ENCODE data around the gene CAND1. TPM values are rescaled to one million over a fixed set of nuclear protein-coding genes. Genes with fewer than 3 reads are reported as not detected.

Gene CAND1
- total and polyA plus RNA-seq, 8 donors, result 9.6 to 73.8 (median 43.3) TPM

GRCh38 chr12:67362526-67362925 is 93.4 kb downstream of the CAND1 start:
- H3K4me3 ChIP-seq, result no peak overlapping the region
- no peaks in the 10 kb centered on the region for H3K4me1 ChIP-seq
- H3K27me3 ChIP-seq, result no peaks in the 10 kb centered on the region
- FAIRE-seq (no peak), ATAC-seq (no peak), DNase-seq (no peak)
- H3K9me3 ChIP-seq, result no peaks in the 10 kb centered on the region
- WGBS, 2 donors, result 70 to 79% methylated on average over 6 of the region's 6 CpGs
- intact Hi-C loops (cut with DNase I), result no loop called here
- H3K27ac ChIP-seq, result no peak overlapping the region
- H3K36me3 ChIP-seq, result no peaks in the 10 kb centered on the region
- TF ChIP-seq CTCF (IDR thresholded peaks at IDR 0.05), result no peak

- no peak overlapping the region for H3K27ac ChIP-seq
- no peaks in the 10 kb centered on the region for H3K4me1 ChIP-seq
- H3K4me3 ChIP-seq, result no peak overlapping the region
- H3K9me3 ChIP-seq, result no peaks in the 10 kb centered on the region
- no peaks in the 10 kb centered on the region for H3K36me3 ChIP-seq
- H3K27me3 ChIP-seq, result no peaks in the 10 kb centered on the region
- DNase-seq (no peak), FAIRE-seq (no peak), ATAC-seq (no peak)
- intact Hi-C loops (cut with DNase I), result no loop called here
- no peak for TF ChIP-seq CTCF (IDR thresholded peaks at IDR 0.05)
Observed at GRCh38 chr12:67364228-67364627, 95.1 kb downstream of the CAND1 start.

GRCh38 chr12:67365131-67365530 is 96.0 kb downstream of the CAND1 start:
- no peak for FAIRE-seq
- Histone ChIP-seq H3K27ac (no peak overlapping the region), H3K27me3 (no peaks in the 10 kb centered on the region), H3K36me3 (no peaks in the 10 kb centered on the region), H3K4me3 (no peak overlapping the region), H3K4me1 (no peaks in the 10 kb centered on the region), H3K9me3 (no peaks in the 10 kb centered on the region)
- DNase-seq, result no peak
- intact Hi-C loops (cut with DNase I), result no loop called here
- TF ChIP-seq CTCF (IDR thresholded peaks at IDR 0.05), result no peak
- ATAC-seq, result no peak

- intact Hi-C loops (cut with DNase I), result no loop called here
- no peaks in the 10 kb centered on the region for H3K9me3 ChIP-seq
- no peak for TF ChIP-seq CTCF (IDR thresholded peaks at IDR 0.05)
- H3K36me3 ChIP-seq, result no peaks in the 10 kb centered on the region
- ATAC-seq, result no peak
- WGBS, 2 donors, result 95 to 100% methylated on average over 1 of the region's 1 CpG
- no peak overlapping the region for H3K27ac ChIP-seq
- no peaks in the 10 kb centered on the region for H3K27me3 ChIP-seq
- no peak for DNase-seq
- H3K4me1 ChIP-seq, result no peaks in the 10 kb centered on the region
- no peak for FAIRE-seq
- no peak overlapping the region for H3K4me3 ChIP-seq
Observed at GRCh38 chr12:67367843-67368242, 98.7 kb downstream of the CAND1 start.
